Natural killer cell treated with Interleukin-12 subunit alpha and Interleukin-12 subunit beta and Interleukin-15 and Interleukin-18, amount 100 ng/mL, for 72 hours (primary cell): ENCODE data around the gene C10orf105. TPM values are rescaled to one million over a fixed set of nuclear protein-coding genes. Genes with fewer than 3 reads are reported as not detected.

Experiments used
- ATAC-seq, 2 donors: fragments of 150-1000 bp; cut with Tn5 transposase in 1 of 2; sonication (Bioruptor Pico), chemical (Tn5 transposase) in 1 of 2; 2 replicates each; pipeline ENCODE4 v1.10.0; 2021
- DNase-seq: peaks from one replicate; pipeline ENCODE4 v3.0.0; 2022; ENCODE audit warnings: low spot score
- H3K27ac Mint-ChIP-seq, 2 donors: 1 replicate in 1 of 2; 2 replicates in 1 of 2; pipeline ENCODE4 v1.8.0; 2022; ENCODE audit warnings: mixed read lengths in 2 of 2, mild to moderate bottlenecking in 1 of 2, moderate library complexity in 1 of 2
- H3K27me3 Mint-ChIP-seq, 2 donors: 1 replicate in 1 of 2; 2 replicates in 1 of 2; pipeline ENCODE4 v1.8.0; 2022; ENCODE audit warnings: mixed read lengths in 2 of 2
- H3K36me3 Mint-ChIP-seq: one replicate; pipeline ENCODE4 v1.8.0; 2022; ENCODE audit warnings: mixed read lengths
- H3K4me1 Mint-ChIP-seq, 2 donors: 1 replicate in 1 of 2; 2 replicates in 1 of 2; pipeline ENCODE4 v1.8.0; 2022; ENCODE audit warnings: low read depth in 2 of 2, mixed read lengths in 2 of 2, mild to moderate bottlenecking in 1 of 2
- H3K4me3 Mint-ChIP-seq: one replicate; pipeline ENCODE4 v1.8.0; 2022; ENCODE audit warnings: mixed read lengths
- H3K9me3 Mint-ChIP-seq: 2 replicates; pipeline ENCODE4 v1.8.0; 2022; ENCODE audit warnings: mixed read lengths
- total RNA-seq, 2 donors: library from RNA; stranded (reverse); gene quantifications; one replicate each; pipeline ENCODE4 v1.2.3, GENCODE V29; 2022

C10orf105 gene
- total RNA-seq, 2 donors from 2014 or later, result not detected

GRCh38 chr10:71687480-71687879, 32.1 kb downstream of the C10orf105 start:
- Mint-ChIP-seq H3K9me3 (peaks cover 5% of the 10 kb centered on the region), H3K4me3 (no peak overlapping the region), H3K4me1 (peaks cover 6 to 10% of the 10 kb centered on the region in 2 donors), H3K27me3 (no peaks in the 10 kb centered on the region), H3K36me3 (peaks cover 6% of the 10 kb centered on the region), H3K27ac (no peak overlapping the region)
- ATAC-seq, result no peak
- no peak for DNase-seq

- ATAC-seq, result no peak
- no peak overlapping the region for H3K27ac Mint-ChIP-seq
- H3K27me3 Mint-ChIP-seq, result no peaks in the 10 kb centered on the region
- no peak for DNase-seq
- H3K4me3 Mint-ChIP-seq, result no peak overlapping the region
- H3K36me3 Mint-ChIP-seq, result peaks cover 6% of the 10 kb centered on the region
- H3K4me1 Mint-ChIP-seq, result peaks cover 6 to 10% of the 10 kb centered on the region in 2 donors
- H3K9me3 Mint-ChIP-seq, result peaks cover 5% of the 10 kb centered on the region
Observed at GRCh38 chr10:71687077-71687476, 32.5 kb downstream of the C10orf105 start.

GRCh38 chr10:71685554-71686232, 33.9 kb downstream of the C10orf105 start:
- Mint-ChIP-seq H3K36me3 (peaks cover 6% of the 10 kb centered on the region), H3K27me3 (no peaks in the 10 kb centered on the region), H3K27ac (no peak overlapping the region), H3K9me3 (peaks cover 5% of the 10 kb centered on the region), H3K4me1 (peaks cover 6 to 10% of the 10 kb centered on the region in 2 donors), H3K4me3 (no peak overlapping the region)
- ATAC-seq (no peak), DNase-seq (no peak)

GRCh38 chr10:71684356-71685173, 35.0 kb downstream of the C10orf105 start:
- H3K27ac Mint-ChIP-seq, result no peak overlapping the region
- DNase-seq (no peak), ATAC-seq (no peak)
- peaks cover 5% of the 10 kb centered on the region for H3K9me3 Mint-ChIP-seq
- peaks cover 6% of the 10 kb centered on the region for H3K36me3 Mint-ChIP-seq
- no peak overlapping the region for H3K4me3 Mint-ChIP-seq
- H3K4me1 Mint-ChIP-seq, result peaks cover 6 to 10% of the 10 kb centered on the region in 2 donors
- H3K27me3 Mint-ChIP-seq, result no peaks in the 10 kb centered on the region

- DNase-seq, result no peak
- H3K36me3 Mint-ChIP-seq, result peaks cover 5% of the 10 kb centered on the region
- no peak for ATAC-seq
- no peak overlapping the region for H3K27ac Mint-ChIP-seq
- peaks cover 4 to 10% of the 10 kb centered on the region in 2 donors for H3K4me1 Mint-ChIP-seq
- no peak overlapping the region for H3K4me3 Mint-ChIP-seq
- H3K27me3 Mint-ChIP-seq, result no peaks in the 10 kb centered on the region
- peaks cover 4% of the 10 kb centered on the region for H3K9me3 Mint-ChIP-seq
Observed at GRCh38 chr10:71683301-71683700, 36.3 kb downstream of the C10orf105 start.

GRCh38 chr10:71681977-71682376, 37.6 kb downstream of the C10orf105 start:
- Mint-ChIP-seq H3K4me1 (peaks cover 0 to 5% of the 10 kb centered on the region in 2 donors), H3K9me3 (no peaks in the 10 kb centered on the region), H3K36me3 (no peaks in the 10 kb centered on the region), H3K27me3 (no peaks in the 10 kb centered on the region), H3K27ac (no peak overlapping the region), H3K4me3 (no peak overlapping the region)
- ATAC-seq (no peak), DNase-seq (no peak)

GRCh38 chr10:71679425-71679824, 40.2 kb downstream of the C10orf105 start:
- DNase-seq (no peak), ATAC-seq (no peak)
- Mint-ChIP-seq H3K9me3 (no peaks in the 10 kb centered on the region), H3K36me3 (no peaks in the 10 kb centered on the region), H3K27me3 (no peaks in the 10 kb centered on the region), H3K4me3 (no peak overlapping the region), H3K4me1 (peaks cover 0 to 4% of the 10 kb centered on the region in 2 donors), H3K27ac (no peak overlapping the region)

GRCh38 chr10:71678057-71678805, 41.3 kb downstream of the C10orf105 start:
- no peak for ATAC-seq

GRCh38 chr10:71677261-71677660, 42.3 kb downstream of the C10orf105 start:
- Mint-ChIP-seq H3K4me1 (no peaks in the 10 kb centered on the region), H3K36me3 (no peaks in the 10 kb centered on the region), H3K27me3 (no peaks in the 10 kb centered on the region), H3K4me3 (no peak overlapping the region), H3K27ac (no peak overlapping the region), H3K9me3 (no peaks in the 10 kb centered on the region)
- DNase-seq (no peak), ATAC-seq (no peak)

More at GRCh38 chr10:71678057-71678805, 41.3 kb downstream of the C10orf105 start:
- Mint-ChIP-seq H3K9me3 (no peaks in the 10 kb centered on the region), H3K27ac (no peak overlapping the region), H3K36me3 (no peaks in the 10 kb centered on the region), H3K4me1 (no peaks in the 10 kb centered on the region), H3K27me3 (no peaks in the 10 kb centered on the region), H3K4me3 (no peak overlapping the region)
- DNase-seq, result no peak

- no peaks in the 10 kb centered on the region for H3K4me1 Mint-ChIP-seq
- H3K4me3 Mint-ChIP-seq, result no peak overlapping the region
- no peaks in the 10 kb centered on the region for H3K9me3 Mint-ChIP-seq
- ATAC-seq, result no peak
- no peak for DNase-seq
- H3K36me3 Mint-ChIP-seq, result no peaks in the 10 kb centered on the region
- H3K27me3 Mint-ChIP-seq, result no peaks in the 10 kb centered on the region
- H3K27ac Mint-ChIP-seq, result no peak overlapping the region
Observed at GRCh38 chr10:71675295-71675970, 44.1 kb downstream of the C10orf105 start.

- Mint-ChIP-seq H3K27me3 (peaks cover 0 to 3% of the 10 kb centered on the region in 2 donors), H3K4me1 (peaks cover 3 to 5% of the 10 kb centered on the region in 2 donors), H3K4me3 (no peak overlapping the region), H3K27ac (no peak overlapping the region), H3K9me3 (no peaks in the 10 kb centered on the region), H3K36me3 (no peaks in the 10 kb centered on the region)
- DNase-seq, result no peak
- no peak for ATAC-seq
Observed at GRCh38 chr10:71671994-71672946, 47.3 kb downstream of the C10orf105 start.

GRCh38 chr10:71667387-71667752, 52.2 kb downstream of the C10orf105 start:
- DNase-seq, result no peak
- Mint-ChIP-seq H3K27me3 (peaks cover 0 to 8% of the 10 kb centered on the region in 2 donors), H3K4me3 (no peak overlapping the region), H3K4me1 (peaks cover 9 to 10% of the 10 kb centered on the region in 2 donors), H3K27ac (no peak overlapping the region), H3K9me3 (no peaks in the 10 kb centered on the region), H3K36me3 (no peaks in the 10 kb centered on the region)
- no peak for ATAC-seq
